DND-41 (cell line): Measurements from ENCODE around the gene COL8A2.
A peak's percentile ranks its signal among the peaks of the same experiment; 100 is the strongest.

Experiments used
- ATAC-seq: fragments of 200-7000 bp; cut with Tn5 transposase; 3 replicates; pipeline ENCODE4 v1.9.1; 2021; ENCODE audit warnings: low read depth; ENCODE audit not compliant: insufficient read depth
- DNase-seq: peaks from one replicate; pipeline ENCODE4 v3.0.0-alpha.2; 2020
- H2AFZ ChIP-seq: 2 replicates; pipeline ENCODE4 v1.6.0; 2012; ENCODE audit warnings: low read depth, low read length
- H3K27ac ChIP-seq: 2 replicates; pipeline ENCODE4 v1.5.1; 2012; ENCODE audit warnings: low read length, inconsistent platforms
- H3K27me3 ChIP-seq: fragments of 200-600 bp; sonication (generic); 2 replicates; pipeline ENCODE4 v1.6.0; 2012; ENCODE audit warnings: low read length, mild to moderate bottlenecking, inconsistent platforms; ENCODE audit not compliant: insufficient read depth, poor library complexity
- H3K36me3 ChIP-seq: 2 replicates; pipeline ENCODE4 v1.5.1; 2012; ENCODE audit warnings: low read length, inconsistent platforms; ENCODE audit not compliant: insufficient read depth
- H3K4me1 ChIP-seq: 2 replicates; pipeline ENCODE4 v1.5.1; 2012; ENCODE audit warnings: mild to moderate bottlenecking, low read length; ENCODE audit not compliant: insufficient read depth
- H3K4me2 ChIP-seq: 2 replicates; pipeline ENCODE4 v1.6.0; 2012; ENCODE audit warnings: mild to moderate bottlenecking, moderate library complexity, low read length, inconsistent platforms; ENCODE audit not compliant: insufficient read depth
- H3K4me3 ChIP-seq, 2 experiments: fragments of 200-600 bp in 1 of 2; shearing (Covaris generic) in 1 of 2; 2 replicates each; pipeline ENCODE4 v1.5.1; 2012 to 2016; ENCODE audit warnings: inconsistent platforms in 2 of 2, low read length in 2 of 2, mild to moderate bottlenecking in 2 of 2, low read depth in 1 of 2, moderate library complexity in 1 of 2
- H3K79me2 ChIP-seq: 2 replicates; pipeline ENCODE4 v1.6.0; 2012; ENCODE audit warnings: low read length, inconsistent platforms; ENCODE audit not compliant: insufficient read depth
- H3K9ac ChIP-seq: 2 replicates; pipeline ENCODE4 v1.6.0; 2012; ENCODE audit warnings: low read depth, mild to moderate bottlenecking, inconsistent platforms, low read length, moderate library complexity
- H3K9me3 ChIP-seq: 2 replicates; pipeline ENCODE4 v1.5.1; 2012; ENCODE audit warnings: low read length, moderate library complexity, mild to moderate bottlenecking, inconsistent platforms; ENCODE audit not compliant: insufficient read depth, severe bottlenecking
- H4K20me1 ChIP-seq: 2 replicates; pipeline ENCODE4 v1.6.0; 2012; ENCODE audit warnings: low read length; ENCODE audit not compliant: insufficient read depth
- CTCF ChIP-seq: IDR thresholded peaks from 2 replicates; pipeline ENCODE4 v1.5.1; 2012; ENCODE audit warnings: borderline replicate concordance, low read length, moderate library complexity, mild to moderate bottlenecking; ENCODE audit not compliant: poor library complexity, severe bottlenecking; ENCODE audit errors: extremely low read depth
- EZH2 ChIP-seq: IDR thresholded peaks from 3 replicates; pipeline ENCODE4 v1.6.1; 2012; ENCODE audit warnings: borderline replicate concordance, low read depth, mild to moderate bottlenecking, moderate library complexity, low read length, inconsistent platforms; ENCODE audit not compliant: severe bottlenecking

COL8A2 gene

GRCh38 chr1:36154765-36155407 is 29.9 kb upstream of the COL8A2 start:
- TF ChIP-seq EZH2, result no peak
- TF ChIP-seq CTCF, result no peak
- H3K9me3 ChIP-seq, result no peaks in the 10 kb centered on the region

GRCh38 chr1:36154335-36154734 is 29.3 kb upstream of the COL8A2 start:
- DNase-seq (no peak), ATAC-seq (no peak)
- Histone ChIP-seq H4K20me1 (peaks cover 16% of the 10 kb centered on the region), H3K79me2 (peaks cover 43% of the 10 kb centered on the region), H3K27ac (no peak overlapping the region), H3K27me3 (no peaks in the 10 kb centered on the region), H3K4me2 (no peak overlapping the region; the same call in 1 of the 2 replicates), H3K9ac (no peak overlapping the region), H3K4me1 (peaks cover 66% of the 10 kb centered on the region), H3K9me3 (no peaks in the 10 kb centered on the region), H3K4me3 (no peak overlapping the region), H2AFZ (no peak overlapping the region), H3K36me3 (peaks cover 6% of the 10 kb centered on the region; the same call in 1 of the 2 replicates)
- TF ChIP-seq CTCF (no peak), EZH2 (no peak)

More at GRCh38 chr1:36154765-36155407, 29.9 kb upstream of the COL8A2 start:
- H4K20me1 ChIP-seq, result peaks cover 21% of the 10 kb centered on the region
- peak overlapping the region; percentile 93 for H3K27ac ChIP-seq
- peak overlapping the region; percentile 81 for H2AFZ ChIP-seq
- peak overlapping the region; percentile 79 for H3K4me2 ChIP-seq
- H3K4me3 ChIP-seq, result peak overlapping the region; percentile 55 to 94; a peak in 3 of 4 replicates
- H3K36me3 ChIP-seq, result peaks cover 12% of the 10 kb centered on the region
- peak overlapping the region; percentile 93 for H3K9ac ChIP-seq
- H3K27me3 ChIP-seq, result no peaks in the 10 kb centered on the region
- H3K79me2 ChIP-seq, result peaks cover 48% of the 10 kb centered on the region
- H3K4me1 ChIP-seq, result peaks cover 68% of the 10 kb centered on the region
- ATAC-seq (no peak), DNase-seq (peak; percentile 30)

- TF ChIP-seq EZH2, result no peak
- TF ChIP-seq CTCF, result no peak
- ATAC-seq, result no peak
- no peak overlapping the region for H3K27ac ChIP-seq
Observed at GRCh38 chr1:36153476-36153875, 28.5 kb upstream of the COL8A2 start.

More at GRCh38 chr1:36153476-36153875, 28.5 kb upstream of the COL8A2 start:
- no peak for DNase-seq
- H3K4me2 ChIP-seq, result no peak overlapping the region
- no peak overlapping the region for H2AFZ ChIP-seq
- H3K27me3 ChIP-seq, result no peaks in the 10 kb centered on the region
- peaks cover 13% of the 10 kb centered on the region; the same call in 1 of the 2 replicates for H4K20me1 ChIP-seq
- H3K9ac ChIP-seq, result no peak overlapping the region
- peaks cover 63% of the 10 kb centered on the region for H3K4me1 ChIP-seq
- H3K79me2 ChIP-seq, result peaks cover 42% of the 10 kb centered on the region
- no peak overlapping the region for H3K4me3 ChIP-seq
- H3K9me3 ChIP-seq, result no peaks in the 10 kb centered on the region
- peaks cover 5% of the 10 kb centered on the region; the same call in 1 of the 2 replicates for H3K36me3 ChIP-seq
